Measurements from ENCODE around the gene SFTPA2.
"Not testable (repeated sequence)": the region's sequence is repeated elsewhere in the genome, so short reads cannot be mapped to it uniquely, and the experiment has no call there.

DNA sequence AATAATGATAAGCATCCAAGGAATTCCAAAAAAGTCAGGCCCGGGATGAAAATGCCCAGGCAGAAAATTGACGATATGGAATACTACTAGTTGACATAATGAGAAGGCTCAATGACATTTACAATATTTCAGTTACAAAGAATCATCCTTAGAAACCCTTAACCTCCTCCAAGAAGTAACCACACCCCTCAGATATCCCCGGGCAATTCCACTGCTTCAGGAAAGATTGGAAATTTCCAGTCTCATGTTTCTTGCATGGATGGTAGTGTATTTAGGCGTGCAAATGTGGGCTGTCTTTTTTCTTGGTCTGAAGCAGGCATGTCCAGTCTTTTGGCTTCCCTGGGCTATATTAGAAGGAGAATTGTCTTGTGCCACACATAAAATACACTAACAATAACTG is 42.6 kb downstream of the SFTPA2 start:
- TF ChIP-seq, protein P1, sequence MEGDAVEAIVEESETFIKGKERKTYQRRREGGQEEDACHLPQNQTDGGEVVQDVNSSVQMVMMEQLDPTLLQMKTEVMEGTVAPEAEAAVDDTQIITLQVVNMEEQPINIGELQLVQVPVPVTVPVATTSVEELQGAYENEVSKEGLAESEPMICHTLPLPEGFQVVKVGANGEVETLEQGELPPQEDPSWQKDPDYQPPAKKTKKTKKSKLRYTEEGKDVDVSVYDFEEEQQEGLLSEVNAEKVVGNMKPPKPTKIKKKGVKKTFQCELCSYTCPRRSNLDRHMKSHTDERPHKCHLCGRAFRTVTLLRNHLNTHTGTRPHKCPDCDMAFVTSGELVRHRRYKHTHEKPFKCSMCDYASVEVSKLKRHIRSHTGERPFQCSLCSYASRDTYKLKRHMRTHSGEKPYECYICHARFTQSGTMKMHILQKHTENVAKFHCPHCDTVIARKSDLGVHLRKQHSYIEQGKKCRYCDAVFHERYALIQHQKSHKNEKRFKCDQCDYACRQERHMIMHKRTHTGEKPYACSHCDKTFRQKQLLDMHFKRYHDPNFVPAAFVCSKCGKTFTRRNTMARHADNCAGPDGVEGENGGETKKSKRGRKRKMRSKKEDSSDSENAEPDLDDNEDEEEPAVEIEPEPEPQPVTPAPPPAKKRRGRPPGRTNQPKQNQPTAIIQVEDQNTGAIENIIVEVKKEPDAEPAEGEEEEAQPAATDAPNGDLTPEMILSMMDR (IDR thresholded peaks at IDR 0.05): not testable (repeated sequence)
- TF ChIP-seq EP300, POLR2A (IDR thresholded peaks at IDR 0.05): not testable (repeated sequence)

Data from tibial nerve (tissue), 4 donors.